D721Med (cell line): ENCODE measurements around the gene WASL.

Experiments used
- DNase-seq: peaks from one replicate; pipeline ENCODE4 v3.0.0; 2011; ENCODE audit warnings: low spot score; ENCODE audit not compliant: insufficient read length
- FAIRE-seq: peaks from 2 replicates; lab custom pipeline; 2011; peaks lifted over from hg19 to GRCh38; lab: Jason Lieb, UNC
- CTCF ChIP-seq: IDR thresholded peaks from 2 replicates; pipeline ENCODE4 v1.5.1; 2012; ENCODE audit warnings: mild to moderate bottlenecking, control low read depth; ENCODE audit not compliant: insufficient read depth; ENCODE audit errors: missing control alignments

WASL gene

DNA sequence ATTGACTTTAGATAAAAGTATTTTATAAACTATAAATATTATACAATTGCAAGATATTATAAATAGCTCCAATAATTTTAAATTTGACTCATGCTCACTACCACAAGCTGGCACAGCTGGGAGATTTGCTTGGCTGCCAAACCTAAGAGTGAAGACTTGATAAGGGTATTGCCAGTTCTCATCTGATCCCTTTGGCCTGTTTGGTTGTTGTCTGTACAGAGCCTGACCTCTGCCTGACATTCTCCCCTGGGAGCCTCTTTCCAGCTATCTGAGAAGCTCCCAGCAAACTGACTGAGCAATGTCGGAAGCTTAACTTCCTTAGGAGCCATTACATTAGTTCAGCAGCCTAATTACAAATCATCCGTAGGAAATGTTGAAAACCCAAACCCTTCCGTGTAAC is 103.3 kb downstream of the WASL start:
- DNase-seq = no peak
- TF ChIP-seq CTCF = no peak
- no peak for FAIRE-seq

DNA sequence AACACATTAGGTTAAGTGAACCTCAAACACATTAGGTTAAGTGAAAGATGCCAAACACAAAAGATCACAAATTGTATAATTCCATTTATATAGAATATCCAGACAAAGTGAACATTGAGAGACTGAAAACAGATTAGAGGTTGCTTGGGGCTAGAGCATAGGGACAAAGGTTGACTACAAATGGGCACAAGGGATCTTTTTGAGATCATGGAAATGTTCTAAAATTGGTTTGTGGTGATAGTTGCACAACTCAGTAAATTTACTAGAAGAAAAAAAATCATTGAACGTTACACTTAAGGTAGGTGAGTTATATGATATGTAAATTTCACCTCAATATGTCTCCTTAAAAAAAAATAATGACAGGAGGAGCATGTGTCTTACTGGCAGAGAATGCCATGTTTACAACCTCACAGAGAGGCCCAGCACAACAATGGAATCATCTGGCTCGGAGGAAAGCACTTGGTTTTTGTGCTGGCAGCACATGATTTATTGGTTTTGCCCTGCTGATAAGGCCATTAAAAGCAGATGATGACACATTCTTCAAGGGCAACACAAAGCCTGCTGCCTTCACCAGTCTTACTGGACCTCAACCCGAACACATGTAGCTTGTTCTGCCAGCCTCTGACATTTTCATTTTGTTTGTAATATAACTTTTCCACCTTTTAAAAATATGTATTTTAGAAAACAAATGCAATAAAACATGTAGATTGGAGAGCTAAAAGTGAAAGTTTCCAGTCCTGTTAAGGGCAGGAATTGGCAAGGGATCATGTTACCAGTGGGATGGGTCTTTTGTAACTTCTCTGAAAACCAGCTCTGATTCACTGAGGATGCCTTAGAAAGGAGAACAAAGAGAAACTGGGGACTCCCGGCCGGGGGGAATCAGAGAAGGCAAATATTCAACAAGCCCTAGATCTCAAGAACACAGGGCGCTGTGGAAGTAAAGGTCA is 105.0 kb downstream of the WASL start:
- FAIRE-seq (no peak), DNase-seq (no peak)
- no peak for TF ChIP-seq CTCF

GRCh38 chr7:123641901-123642300 is 106.9 kb downstream of the WASL start:
- DNase-seq (no peak), FAIRE-seq (no peak)
- TF ChIP-seq CTCF = no peak

- no peak for TF ChIP-seq CTCF
- FAIRE-seq (no peak), DNase-seq (no peak)
These were observed 108.2 kb downstream of the WASL start for GRCh38 chr7:123640583-123640982.

DNA sequence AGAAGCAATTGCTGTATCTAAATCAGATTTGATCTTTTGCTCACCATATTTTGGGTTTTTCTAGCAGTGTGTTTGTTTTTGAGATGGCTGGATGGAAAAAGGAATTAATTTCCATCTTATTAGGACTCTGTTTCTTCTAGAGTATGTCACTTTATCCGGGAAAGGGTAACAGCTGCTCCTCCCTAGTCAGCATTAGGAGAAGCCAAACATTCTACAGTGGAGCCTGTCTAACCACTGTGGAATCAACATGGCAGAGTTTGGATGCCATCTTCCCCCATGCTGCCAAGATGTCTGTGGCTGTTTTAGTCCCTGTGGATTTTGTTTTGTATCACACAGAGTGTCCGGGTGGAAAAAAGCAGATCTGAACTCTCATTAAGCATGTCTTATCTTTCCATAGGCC is 109.2 kb downstream of the WASL start:
- FAIRE-seq = no peak
- TF ChIP-seq CTCF = no peak

DNA sequence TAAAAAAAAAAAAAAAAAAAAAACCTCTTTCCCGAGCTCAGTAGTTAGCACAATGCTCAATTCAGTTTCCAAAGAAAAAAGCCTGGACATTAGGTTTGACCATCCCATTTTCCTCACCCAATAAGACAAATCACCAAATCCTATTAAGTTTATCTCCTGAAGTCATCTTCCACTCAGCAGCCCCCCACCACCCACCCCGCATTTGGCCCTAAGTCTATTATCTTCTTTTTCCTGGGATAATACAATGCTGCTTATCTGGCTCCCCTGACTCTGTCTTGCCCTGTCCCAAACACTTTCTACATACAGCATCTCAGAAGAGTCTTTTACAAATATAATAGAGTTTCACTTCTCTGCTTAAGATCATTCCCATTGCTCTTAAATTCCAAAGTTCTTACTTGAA is 110.9 kb downstream of the WASL start:
- TF ChIP-seq CTCF = no peak
- FAIRE-seq (no peak), DNase-seq (no peak)

More for the DNA sequence above, 109.2 kb downstream of the WASL start:
- no peak for DNase-seq

DNA sequence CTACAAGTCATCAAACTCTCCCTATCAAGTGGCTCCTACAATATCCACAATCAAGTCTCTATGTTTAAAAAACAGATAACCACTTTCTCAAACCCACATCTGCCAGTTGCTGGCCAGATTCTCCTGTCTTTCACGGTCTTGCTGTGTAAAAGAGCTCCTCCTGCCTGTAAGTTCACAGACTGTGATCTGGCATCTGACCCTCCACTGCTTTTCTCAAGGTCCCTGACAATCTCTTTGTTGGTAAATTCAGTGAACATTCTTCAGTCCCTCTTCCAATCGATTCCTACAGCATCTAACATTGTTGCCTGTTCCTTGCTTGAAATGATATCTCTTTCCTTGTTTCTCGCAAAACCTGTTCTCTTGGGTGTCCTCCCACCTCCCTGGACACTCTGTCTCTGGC is 111.6 kb downstream of the WASL start:
- TF ChIP-seq CTCF = no peak
- no peak for DNase-seq
- no peak for FAIRE-seq
